GM21619 (cell line): ENCODE measurements around the gene DDC.

Experiments
- ATAC-seq: cut with Tn5 transposase; IDR thresholded peaks from one replicate; pipeline ENCODE4 v1.9.1; 2021; ENCODE audit not compliant: unreplicated experiment

Gene DDC

GRCh38 chr7:50564640-50565558 lies at the start of gene DDC:
DDC (minus strand) TSS chr7:50565405; CDS start chr7:50544085, 21,320 bp downstream.
- no peak for ATAC-seq

GRCh38 chr7:50613473-50613872 lies 48.3 kb upstream of the DDC start:
- no peak for ATAC-seq

GRCh38 chr7:50612704-50613103 lies 47.5 kb upstream of the DDC start:
- ATAC-seq: no peak

GRCh38 chr7:50610521-50611277 lies 45.5 kb upstream of the DDC start:
- peak; percentile 56 for ATAC-seq

GRCh38 chr7:50608196-50608906 lies 43.1 kb upstream of the DDC start:
- no peak for ATAC-seq

GRCh38 chr7:50607524-50608125 lies 42.4 kb upstream of the DDC start:
- no peak for ATAC-seq

- no peak for ATAC-seq
These were observed 39.9 kb upstream of the DDC start for GRCh38 chr7:50605059-50605458.

- ATAC-seq: no peak
These were observed 38.1 kb upstream of the DDC start for GRCh38 chr7:50603287-50603686.

GRCh38 chr7:50599385-50599784 lies 34.2 kb upstream of the DDC start:
- ATAC-seq: no peak

GRCh38 chr7:50598460-50599343 lies 33.5 kb upstream of the DDC start:
- no peak for ATAC-seq

- no peak for ATAC-seq
These were observed 31.3 kb upstream of the DDC start for GRCh38 chr7:50596484-50596883.

- peak; percentile 16 for ATAC-seq
These were observed 30.4 kb upstream of the DDC start for GRCh38 chr7:50595491-50596102.

GRCh38 chr7:50594734-50595485 lies 29.7 kb upstream of the DDC start:
- ATAC-seq: peak; percentile 39

- ATAC-seq: no peak
These were observed 28.9 kb upstream of the DDC start for GRCh38 chr7:50594136-50594535.

- ATAC-seq: no peak
These were observed 27.7 kb upstream of the DDC start for GRCh38 chr7:50592940-50593339.

- ATAC-seq: peak; percentile 67
These were observed 26.6 kb upstream of the DDC start for GRCh38 chr7:50591480-50592438.

- ATAC-seq: no peak
These were observed 25.9 kb upstream of the DDC start for GRCh38 chr7:50591098-50591479.

- ATAC-seq: no peak
These were observed 25.3 kb upstream of the DDC start for GRCh38 chr7:50590535-50590934.
